Measurements from ENCODE around the gene EFCAB11.

GRCh38 chr14:89908712-89909450 is 45.6 kb downstream of the EFCAB11 start:
- no peak for TF ChIP-seq POLR2A (IDR thresholded peaks at IDR 0.05)
- no peak for TF ChIP-seq CTCF (IDR thresholded peaks at IDR 0.05)
- no peak for TF ChIP-seq POLR2AphosphoS5 (IDR thresholded peaks at IDR 0.05)
